ENCODE measurements around the gene LONP2.
"Not testable (repeated sequence)": the region's sequence is repeated elsewhere in the genome, so short reads cannot be mapped to it uniquely, and the experiment has no call there.

Gene LONP2

DNA sequence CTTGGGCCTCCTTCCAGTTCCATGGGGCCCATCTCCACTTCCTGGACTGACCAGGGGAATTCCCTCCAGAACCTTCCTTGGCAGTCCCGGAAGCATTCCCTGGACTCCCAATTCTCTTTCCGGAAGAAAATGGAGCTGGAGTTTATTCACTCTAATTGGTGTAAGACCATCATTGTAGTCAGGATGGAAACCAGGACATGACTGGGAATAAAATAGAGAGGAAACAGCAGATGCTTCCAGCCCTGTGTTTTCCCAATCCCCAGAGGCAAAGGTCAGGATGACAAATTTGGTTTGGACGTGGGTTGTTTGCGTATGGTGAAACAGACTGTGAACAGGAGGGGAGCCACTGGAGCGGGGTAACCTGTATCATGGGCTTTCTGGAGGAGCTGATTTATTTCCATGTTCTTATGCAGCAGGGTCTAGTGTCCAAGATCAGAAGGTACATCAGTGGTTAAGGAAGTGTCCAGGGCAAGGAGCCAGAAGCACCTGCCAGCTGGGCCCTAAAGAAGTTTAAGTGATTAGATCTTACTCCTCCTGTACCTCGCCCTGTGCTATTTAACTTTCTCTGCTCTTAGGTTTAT, 8.5 kb upstream of the LONP2 start:
- DNase-seq (ENCODE audit: low spot score), result no peak

GRCh38 chr16:48236286-48236685, 7.8 kb upstream of the LONP2 start:
- DNase-seq (ENCODE audit: low spot score), result no peak

GRCh38 chr16:48240147-48240546, 4.0 kb upstream of the LONP2 start:
- not testable (repeated sequence) for DNase-seq (ENCODE audit: low spot score)

GRCh38 chr16:48244863-48245195, 729 bp downstream of the LONP2 start:
- peak; percentile 15 for DNase-seq (ENCODE audit: low spot score)

DNA sequence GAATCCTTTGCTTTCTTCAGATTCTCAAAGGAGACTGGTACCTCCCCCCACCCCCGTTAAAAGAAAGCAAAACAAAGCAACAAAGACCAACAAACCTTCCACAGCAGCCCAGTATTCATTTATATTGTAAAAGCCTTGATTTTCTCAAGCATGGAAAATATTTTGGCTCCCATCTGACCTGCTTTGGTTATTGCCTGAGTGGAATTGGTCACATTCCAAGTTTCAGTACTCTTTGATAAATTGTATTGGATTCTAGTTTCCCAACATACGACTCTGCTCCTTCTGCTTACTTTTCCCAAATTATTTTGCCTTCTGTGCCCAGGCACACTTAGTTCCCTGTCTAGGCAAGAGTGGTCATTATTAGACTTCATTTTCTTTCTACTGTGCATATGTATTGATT, 2.0 kb downstream of the LONP2 start:
- no peak for DNase-seq (ENCODE audit: low spot score)

DNA sequence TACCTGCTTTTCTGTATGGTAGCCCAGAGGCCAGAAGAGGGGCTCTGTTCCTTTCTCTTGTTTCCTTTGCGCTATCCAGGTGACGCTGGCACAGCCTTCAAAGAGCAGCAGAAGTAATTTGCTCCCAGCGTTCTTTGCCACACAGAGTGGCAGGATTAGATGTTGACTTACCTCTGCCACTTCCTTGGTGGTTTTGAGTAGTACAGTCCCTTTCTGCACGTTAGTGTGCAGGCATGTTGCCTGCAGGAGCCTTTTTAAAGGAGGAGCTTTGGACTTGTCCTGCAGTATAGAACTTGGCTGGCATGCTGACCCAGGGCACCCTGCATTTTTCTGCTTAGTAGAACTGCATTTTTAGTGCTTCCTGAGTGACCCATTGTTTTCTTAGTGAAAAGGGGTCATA, 3.2 kb downstream of the LONP2 start, which contains the start of gene ABCC11:
Gene ABCC11 (minus strand): TSS at position 229 of the 400 bp plus-strand sequence. CDS start 15,618 bp downstream, outside the sequence.
- no peak for DNase-seq (ENCODE audit: low spot score)

DNA sequence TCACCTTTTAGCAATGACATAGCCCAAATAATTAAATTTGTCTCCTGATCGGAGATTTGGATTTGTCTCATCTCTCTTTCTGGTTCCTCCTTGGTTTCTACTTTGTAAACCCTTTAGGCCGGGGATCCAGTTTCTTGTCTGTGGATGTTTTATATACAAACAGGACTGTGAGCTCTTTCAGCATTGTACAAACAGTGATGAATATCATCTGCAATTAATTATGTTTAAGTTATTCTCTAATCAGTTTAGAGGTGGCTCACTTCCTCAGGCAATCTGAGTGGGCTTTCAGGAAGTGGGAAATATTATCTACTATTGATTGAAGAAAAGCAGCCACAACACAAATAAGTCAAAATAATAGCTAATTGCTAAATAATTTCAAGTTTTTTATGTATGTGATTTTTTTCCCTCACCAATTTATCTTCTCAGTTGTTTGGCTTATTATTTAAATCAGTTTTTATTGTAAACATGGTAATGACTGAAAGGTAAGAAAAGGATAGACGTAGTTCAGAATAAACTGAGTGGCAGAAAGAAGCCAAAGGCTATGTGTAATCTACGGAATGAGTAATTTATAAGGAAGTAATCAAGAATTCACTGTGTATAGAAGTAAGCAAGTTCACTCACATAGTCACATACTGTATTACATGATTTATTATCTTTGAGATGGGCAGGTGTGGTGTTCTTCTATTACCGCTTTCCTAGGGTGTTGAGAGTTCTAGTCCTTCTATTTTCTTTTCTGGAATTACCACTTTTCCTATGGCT, 6.6 kb downstream of the LONP2 start:
- DNase-seq (ENCODE audit: low spot score), result no peak

DNA sequence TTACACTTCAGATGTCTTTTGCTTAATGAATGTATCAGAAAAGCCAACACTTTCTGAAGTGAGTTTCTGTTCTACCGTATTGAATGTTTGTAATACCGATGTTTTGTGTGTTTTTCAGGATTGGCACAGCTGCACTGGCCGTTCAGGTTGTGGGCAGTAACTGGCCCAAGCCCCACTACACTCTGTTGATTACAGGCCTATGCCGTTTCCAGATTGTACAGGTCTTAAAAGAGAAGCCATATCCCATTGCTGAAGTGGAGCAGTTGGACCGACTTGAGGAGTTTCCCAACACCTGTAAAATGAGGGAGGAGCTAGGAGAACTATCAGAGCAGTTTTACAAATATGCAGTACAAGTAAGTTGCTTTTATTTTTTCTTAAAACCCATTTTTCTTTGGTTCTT, 7.9 kb downstream of the LONP2 start:
- DNase-seq (ENCODE audit: low spot score), result no peak

- no peak for DNase-seq (ENCODE audit: low spot score)
Observed at GRCh38 chr16:48256579-48257177, 12.6 kb downstream of the LONP2 start.

GRCh38 chr16:48261569-48261968, 17.5 kb downstream of the LONP2 start:
- no peak for DNase-seq (ENCODE audit: low spot score)

GRCh38 chr16:48262631-48263030, 18.5 kb downstream of the LONP2 start:
- DNase-seq (ENCODE audit: low spot score), result no peak

- no peak for DNase-seq (ENCODE audit: low spot score)
Observed at GRCh38 chr16:48269011-48269410, 24.9 kb downstream of the LONP2 start.

DNA sequence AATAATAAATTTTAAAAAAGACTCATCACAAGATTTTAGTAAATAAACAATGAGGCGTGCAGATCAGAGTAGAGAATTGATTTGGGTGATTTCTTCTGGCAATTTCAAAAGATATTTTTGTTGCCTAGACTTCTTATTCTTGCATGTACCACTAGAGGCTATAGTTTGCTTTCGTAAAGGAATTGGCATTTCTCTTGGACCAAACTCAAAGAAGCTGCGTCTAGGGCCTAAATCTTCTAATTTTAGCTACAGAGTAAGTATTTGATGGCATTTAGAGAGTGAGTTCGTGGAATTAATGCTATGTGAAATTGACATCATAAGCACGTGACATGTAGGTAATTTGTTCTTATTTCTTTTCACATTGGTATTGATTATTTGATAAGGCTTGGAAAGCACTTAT, 27.6 kb downstream of the LONP2 start:
- no peak for DNase-seq (ENCODE audit: low spot score)

GRCh38 chr16:48272837-48273421, 28.8 kb downstream of the LONP2 start:
- no peak for DNase-seq (ENCODE audit: low spot score)

GRCh38 chr16:48274476-48274875, 30.4 kb downstream of the LONP2 start:
- DNase-seq (ENCODE audit: low spot score), result no peak

DNA sequence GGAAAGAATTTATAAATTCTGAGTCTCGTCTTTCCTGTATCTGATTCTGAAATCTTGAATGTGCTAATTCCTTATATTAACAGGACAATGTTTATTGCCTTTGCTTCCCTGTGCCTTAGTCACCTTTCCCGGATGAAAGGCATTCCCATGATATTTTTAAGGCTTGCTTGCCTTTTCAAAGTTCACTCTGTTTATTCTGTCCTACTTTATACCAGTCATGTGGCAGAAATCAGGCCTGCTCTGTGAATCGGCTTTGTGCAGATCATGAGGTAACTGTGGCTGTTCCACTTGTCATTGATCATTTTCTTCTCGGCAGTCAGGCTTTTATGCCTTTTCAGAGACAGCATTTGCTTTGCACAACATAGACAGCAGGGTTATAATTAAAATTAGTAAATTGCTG, 32.0 kb downstream of the LONP2 start:
- no peak for DNase-seq (ENCODE audit: low spot score)

DNA sequence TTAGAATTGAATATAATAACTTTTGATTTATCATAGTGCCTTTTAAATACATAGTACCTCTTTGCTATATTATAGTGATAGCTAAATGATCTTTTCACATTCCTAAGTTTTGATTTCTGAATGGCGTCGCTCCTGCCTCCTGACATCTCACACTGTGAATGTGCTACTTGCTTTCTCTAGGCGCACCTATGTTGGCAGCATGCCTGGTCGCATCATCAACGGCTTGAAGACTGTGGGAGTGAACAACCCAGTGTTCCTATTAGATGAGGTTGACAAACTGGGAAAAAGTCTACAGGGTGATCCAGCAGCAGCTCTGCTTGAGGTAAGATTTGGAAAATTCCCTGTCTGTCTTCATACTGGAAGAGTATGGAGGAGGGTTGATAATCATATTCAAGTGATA, 33.1 kb downstream of the LONP2 start:
- DNase-seq (ENCODE audit: low spot score), result no peak

DNA sequence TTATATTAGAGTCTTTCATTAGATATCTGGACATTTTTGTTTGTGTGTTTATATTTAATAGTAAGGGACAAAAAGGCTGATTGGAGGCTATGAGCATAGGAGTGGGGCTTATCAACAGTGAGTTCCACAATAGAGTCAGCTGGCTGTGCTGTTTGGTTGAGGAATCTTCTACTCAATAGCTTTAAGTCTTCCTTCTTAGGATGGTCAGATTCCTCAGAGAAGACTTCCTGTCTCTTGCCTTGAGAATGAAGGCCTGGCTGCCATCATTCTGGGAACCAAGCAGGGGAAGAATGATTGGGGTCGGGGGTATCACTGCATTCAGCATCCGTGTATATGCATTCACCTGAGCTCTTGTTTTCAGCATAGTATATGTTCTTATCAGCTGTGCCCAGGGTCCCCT, 35.1 kb downstream of the LONP2 start:
- DNase-seq (ENCODE audit: low spot score), result no peak

- DNase-seq (ENCODE audit: low spot score), result no peak
Observed at GRCh38 chr16:48280546-48280945, 36.4 kb downstream of the LONP2 start.

GRCh38 chr16:48282636-48283263, 38.6 kb downstream of the LONP2 start:
- no peak for DNase-seq (ENCODE audit: low spot score)

DNA sequence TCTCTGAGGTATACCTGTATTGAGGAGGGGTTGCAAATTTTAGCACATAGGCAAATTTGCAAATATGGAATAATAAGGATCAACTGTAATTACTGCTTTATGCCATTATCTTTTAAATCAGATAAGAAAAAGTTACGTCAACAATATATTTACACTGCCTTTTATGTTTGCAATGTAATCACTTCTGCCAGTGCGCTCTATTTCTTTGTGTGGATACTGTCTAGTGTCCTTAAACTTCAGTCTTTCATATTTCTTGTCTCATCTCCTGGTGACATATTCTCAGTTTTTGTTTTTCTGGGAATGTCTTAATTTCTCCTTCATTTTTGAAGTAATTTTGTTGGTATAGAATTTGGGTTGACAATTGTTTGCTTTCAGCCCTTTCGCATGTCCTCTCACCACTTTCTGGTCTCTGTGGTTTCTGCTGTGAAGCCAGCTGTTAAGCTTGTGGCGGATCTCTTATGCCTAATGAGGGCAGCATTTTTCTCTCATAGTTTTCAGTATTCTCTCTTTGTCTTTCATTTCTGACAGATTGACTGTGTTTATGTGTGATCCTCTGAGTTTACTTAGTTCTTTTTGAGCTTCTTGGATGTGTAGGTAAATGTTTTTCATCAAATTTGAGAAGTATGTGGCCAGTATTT, 40.8 kb downstream of the LONP2 start:
- DNase-seq (ENCODE audit: low spot score), result no peak

GRCh38 chr16:48287239-48287638, 43.1 kb downstream of the LONP2 start:
- no peak for DNase-seq (ENCODE audit: low spot score)
